Activated CD4-positive, alpha-beta T cell treated with anti-CD3 and anti-CD28 coated beads, Interleukin-2, amount 10 ng/mL, durations not matched to agents 24 days and 14 days (primary cell): ENCODE measurements around the gene ZNF385D. TPM values are rescaled to one million over a fixed set of nuclear protein-coding genes. Genes with fewer than 3 reads are reported as not detected.

Experiments
- DNase-seq: peaks from one replicate; pipeline ENCODE4 v3.0.0; 2022
- H3K27ac Mint-ChIP-seq: one replicate; pipeline ENCODE4 v1.8.0; 2022; ENCODE audit warnings: mild to moderate bottlenecking, mixed read lengths
- H3K27me3 Mint-ChIP-seq: one replicate; pipeline ENCODE4 v1.8.0; 2022; ENCODE audit warnings: mixed read lengths
- H3K36me3 Mint-ChIP-seq: one replicate; pipeline ENCODE4 v1.8.0; 2022; ENCODE audit warnings: low read depth, mild to moderate bottlenecking, mixed read lengths
- H3K4me1 Mint-ChIP-seq: one replicate; pipeline ENCODE4 v1.8.0; 2021; ENCODE audit warnings: mixed read lengths
- H3K4me3 Mint-ChIP-seq: one replicate; pipeline ENCODE4 v1.8.0; 2022; ENCODE audit warnings: mild to moderate bottlenecking, moderate library complexity, mixed read lengths
- H3K9me3 Mint-ChIP-seq: one replicate; pipeline ENCODE4 v1.8.0; 2021; ENCODE audit warnings: mixed read lengths
- intact Hi-C: fragments of 100-400 bp; cut with micrococcal nuclease; formaldehyde crosslinking; loops from one replicate; pipeline ENCODE4 v1.15.1; 2023
- total RNA-seq: library from RNA; stranded (reverse); gene quantifications from 2 replicates; pipeline ENCODE4 v1.2.3, GENCODE V29; 2022

ZNF385D gene
- total RNA-seq, 1 donor from 2014 or later = not detected

DNA sequence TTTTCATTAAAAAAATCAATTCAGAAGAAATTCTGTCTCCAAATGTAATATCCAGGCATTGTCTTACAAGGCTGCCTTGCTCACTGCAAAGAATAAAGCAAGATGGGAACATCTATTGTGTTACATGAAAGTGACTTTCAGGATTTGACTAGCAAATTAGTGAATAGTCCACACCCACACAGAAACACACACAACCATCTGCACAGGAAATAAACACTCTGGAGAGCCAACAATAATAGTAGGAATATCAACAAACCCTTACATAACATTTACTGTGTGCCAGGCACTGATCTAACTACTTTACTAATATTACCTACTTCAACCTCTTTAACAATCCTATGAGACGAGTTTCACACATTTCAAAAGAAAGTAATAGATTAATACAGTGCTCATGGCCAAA is 28.9 kb upstream of the ZNF385D start:
- Mint-ChIP-seq H3K36me3 (no peaks in the 10 kb centered on the region), H3K27ac (no peak overlapping the region), H3K27me3 (no peaks in the 10 kb centered on the region), H3K4me3 (no peak overlapping the region), H3K9me3 (no peaks in the 10 kb centered on the region), H3K4me1 (no peaks in the 10 kb centered on the region)
- intact Hi-C loops = no loop called here
- no peak for DNase-seq

DNA sequence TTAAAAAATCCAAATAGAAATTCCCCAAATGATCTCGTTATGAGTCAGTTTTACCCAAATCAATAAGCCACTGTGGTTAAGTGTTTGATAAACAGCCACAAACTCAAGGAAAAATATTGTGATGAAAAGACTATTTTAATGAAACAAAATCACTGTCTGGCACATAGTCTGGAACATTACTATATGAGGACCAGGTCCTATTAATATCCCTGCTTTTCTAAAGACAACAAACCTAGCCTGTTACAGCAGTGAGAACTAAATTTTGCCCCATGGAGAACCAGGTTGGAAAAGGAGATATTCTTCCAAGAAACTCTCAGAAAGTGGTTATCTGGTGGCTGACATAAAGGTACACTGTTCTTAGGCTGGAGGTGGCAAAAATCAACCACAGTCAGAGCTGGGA is 27.7 kb upstream of the ZNF385D start:
- Mint-ChIP-seq H3K9me3 (no peaks in the 10 kb centered on the region), H3K4me3 (no peak overlapping the region), H3K36me3 (no peaks in the 10 kb centered on the region), H3K27me3 (no peaks in the 10 kb centered on the region), H3K27ac (no peak overlapping the region), H3K4me1 (no peaks in the 10 kb centered on the region)
- intact Hi-C loops = no loop called here
- DNase-seq = no peak

DNA sequence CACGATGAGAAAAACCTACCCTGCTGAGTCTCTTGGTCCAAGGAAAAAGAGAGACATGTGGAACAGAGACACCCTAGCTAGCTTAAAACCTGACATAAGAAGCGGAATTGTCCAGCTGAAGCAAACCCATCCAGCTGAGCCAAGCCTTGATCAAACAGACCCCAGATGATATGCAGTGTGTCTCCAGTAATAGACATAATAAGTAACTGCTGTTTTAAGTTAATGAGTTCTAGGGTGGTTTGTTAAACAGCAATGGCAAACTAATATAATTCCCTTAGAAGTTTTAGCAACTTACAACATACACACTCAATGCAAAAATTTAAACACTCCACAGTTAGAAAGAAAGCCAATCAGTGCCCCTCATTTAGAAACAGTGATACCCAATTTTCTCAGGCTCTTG is 26.8 kb upstream of the ZNF385D start:
- no peak overlapping the region for H3K27ac Mint-ChIP-seq

DNA sequence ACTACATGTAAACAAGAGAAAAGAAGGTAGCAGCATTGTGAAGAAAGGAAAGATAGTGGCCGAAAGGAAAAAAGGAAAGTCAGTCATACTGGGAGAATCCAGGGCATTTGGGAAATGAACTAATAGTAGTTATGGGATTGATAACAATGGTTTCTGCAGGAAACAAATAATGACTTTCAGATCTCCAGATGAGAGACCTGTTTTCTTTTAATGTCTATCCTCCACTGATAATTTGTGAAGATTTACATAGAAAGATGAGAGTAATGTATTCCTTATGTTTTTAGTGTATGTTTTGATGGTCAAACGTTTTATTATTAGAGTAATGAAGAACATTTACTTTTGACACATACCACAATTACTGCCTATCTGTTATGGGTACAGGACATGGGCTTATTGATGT is 15.0 kb upstream of the ZNF385D start:
- H3K27me3 Mint-ChIP-seq = no peaks in the 10 kb centered on the region
- no peaks in the 10 kb centered on the region for H3K36me3 Mint-ChIP-seq
- no peak for DNase-seq
- H3K27ac Mint-ChIP-seq = no peak overlapping the region
- H3K9me3 Mint-ChIP-seq = peaks cover 8% of the 10 kb centered on the region
- H3K4me3 Mint-ChIP-seq = no peak overlapping the region
- H3K4me1 Mint-ChIP-seq = no peaks in the 10 kb centered on the region
- intact Hi-C loops = no loop called here

More for the DNA sequence above, 26.8 kb upstream of the ZNF385D start:
- H3K27me3 Mint-ChIP-seq = no peaks in the 10 kb centered on the region
- DNase-seq = no peak
- no peaks in the 10 kb centered on the region for H3K9me3 Mint-ChIP-seq
- H3K4me3 Mint-ChIP-seq = no peak overlapping the region
- no peaks in the 10 kb centered on the region for H3K36me3 Mint-ChIP-seq
- no peaks in the 10 kb centered on the region for H3K4me1 Mint-ChIP-seq
- intact Hi-C loops = no loop called here

DNA sequence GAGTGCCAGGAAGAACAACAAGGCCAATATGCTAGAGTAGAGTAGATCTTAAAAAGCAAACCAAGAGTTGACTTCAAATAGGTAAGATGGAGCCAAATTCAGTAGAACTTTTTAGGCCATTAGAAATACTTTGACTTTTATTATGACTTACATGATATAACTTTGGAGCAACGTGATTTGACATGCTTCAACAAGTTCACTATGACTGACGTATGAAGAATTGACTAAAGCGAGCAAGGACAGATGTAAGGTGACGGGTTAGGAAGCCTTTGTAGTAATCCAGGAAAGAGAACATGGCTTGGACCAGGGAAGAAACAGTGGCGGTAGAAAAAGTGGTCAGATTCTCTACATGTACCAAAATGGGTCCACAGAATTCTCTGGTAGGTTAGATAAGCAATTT is 4.9 kb upstream of the ZNF385D start:
- H3K4me3 Mint-ChIP-seq = no peak overlapping the region
- H3K36me3 Mint-ChIP-seq = no peaks in the 10 kb centered on the region
- no peaks in the 10 kb centered on the region for H3K4me1 Mint-ChIP-seq
- DNase-seq = no peak
- no peak overlapping the region for H3K27ac Mint-ChIP-seq
- H3K27me3 Mint-ChIP-seq = no peaks in the 10 kb centered on the region
- intact Hi-C loops = no loop called here
- no peaks in the 10 kb centered on the region for H3K9me3 Mint-ChIP-seq

DNA sequence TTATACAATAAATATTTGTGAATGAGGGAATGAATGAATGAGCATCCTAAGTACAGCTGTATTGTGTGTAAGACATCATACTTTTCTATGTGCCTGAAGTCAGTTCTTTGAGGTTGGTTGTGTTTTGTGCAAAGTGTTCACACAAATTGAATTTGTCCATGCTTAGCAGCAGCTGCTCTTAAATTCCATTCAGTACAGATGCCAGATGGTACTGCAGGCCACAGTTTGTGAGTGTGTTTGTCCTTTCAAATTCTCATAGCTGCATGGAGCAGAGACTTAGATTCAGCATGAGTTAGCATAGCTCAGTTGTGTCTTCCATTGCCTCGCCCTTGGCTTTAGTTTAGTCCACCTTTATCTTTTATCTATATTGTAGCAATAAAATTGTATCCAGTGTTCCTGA is 3.8 kb upstream of the ZNF385D start:
- no peak for DNase-seq
- Mint-ChIP-seq H3K27me3 (peaks cover 5% of the 10 kb centered on the region), H3K4me3 (no peak overlapping the region), H3K36me3 (no peaks in the 10 kb centered on the region), H3K27ac (no peak overlapping the region), H3K9me3 (no peaks in the 10 kb centered on the region), H3K4me1 (no peaks in the 10 kb centered on the region)
- intact Hi-C loops = no loop called here

DNA sequence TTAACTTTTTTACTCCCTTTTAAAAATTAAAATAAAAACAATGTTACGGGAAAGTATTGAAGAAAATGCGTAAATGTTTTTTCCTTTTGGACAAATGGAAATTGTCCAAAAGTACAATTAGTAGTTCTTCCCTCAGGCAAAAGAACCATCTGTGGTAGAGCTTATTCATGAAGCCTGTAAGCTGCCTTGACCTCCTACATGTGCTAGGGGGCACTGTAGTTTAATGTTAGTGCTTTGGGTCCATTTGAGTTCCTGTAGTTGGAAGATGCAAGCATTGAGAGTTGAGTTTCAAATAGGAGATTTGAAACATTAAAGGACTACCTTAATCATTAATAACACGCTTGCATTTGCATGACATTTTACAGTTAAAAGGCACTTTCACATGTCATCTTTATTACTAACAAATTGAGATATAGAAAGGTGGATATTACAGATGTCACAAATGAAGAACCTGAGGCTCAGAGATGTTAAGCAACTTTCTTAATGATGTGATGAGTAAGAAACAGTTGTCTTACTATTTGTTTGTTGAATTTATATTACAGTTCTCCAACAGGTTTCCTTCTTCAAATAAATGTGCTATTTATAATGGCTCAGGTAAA is 1.8 kb upstream of the ZNF385D start:
- Mint-ChIP-seq H3K9me3 (no peaks in the 10 kb centered on the region), H3K4me3 (no peak overlapping the region), H3K36me3 (no peaks in the 10 kb centered on the region), H3K27ac (no peak overlapping the region), H3K4me1 (no peaks in the 10 kb centered on the region), H3K27me3 (peaks cover 5% of the 10 kb centered on the region)
- no peak for DNase-seq
- intact Hi-C loops = no loop called here

DNA sequence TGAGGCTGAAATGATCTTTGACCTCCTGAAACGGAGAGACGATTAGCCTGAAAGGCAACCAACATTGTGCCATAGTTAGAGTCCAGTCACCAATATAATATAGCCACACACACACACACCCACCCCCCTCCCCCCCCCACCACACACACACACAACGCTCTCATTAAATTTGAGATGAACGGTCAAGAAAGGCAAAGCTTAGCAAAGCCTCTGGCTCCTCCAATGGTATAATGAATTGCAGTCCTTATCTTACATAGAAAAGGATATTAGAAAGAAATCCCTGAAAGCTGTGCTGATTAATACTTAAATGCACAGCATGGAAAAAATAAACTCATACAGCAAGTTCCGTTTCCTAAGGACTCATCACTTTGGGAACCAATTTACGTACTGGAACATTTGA is 876 bp upstream of the ZNF385D start:
- no peak for DNase-seq
- intact Hi-C loops = no loop called here
- peaks cover 5% of the 10 kb centered on the region for H3K27me3 Mint-ChIP-seq

DNA sequence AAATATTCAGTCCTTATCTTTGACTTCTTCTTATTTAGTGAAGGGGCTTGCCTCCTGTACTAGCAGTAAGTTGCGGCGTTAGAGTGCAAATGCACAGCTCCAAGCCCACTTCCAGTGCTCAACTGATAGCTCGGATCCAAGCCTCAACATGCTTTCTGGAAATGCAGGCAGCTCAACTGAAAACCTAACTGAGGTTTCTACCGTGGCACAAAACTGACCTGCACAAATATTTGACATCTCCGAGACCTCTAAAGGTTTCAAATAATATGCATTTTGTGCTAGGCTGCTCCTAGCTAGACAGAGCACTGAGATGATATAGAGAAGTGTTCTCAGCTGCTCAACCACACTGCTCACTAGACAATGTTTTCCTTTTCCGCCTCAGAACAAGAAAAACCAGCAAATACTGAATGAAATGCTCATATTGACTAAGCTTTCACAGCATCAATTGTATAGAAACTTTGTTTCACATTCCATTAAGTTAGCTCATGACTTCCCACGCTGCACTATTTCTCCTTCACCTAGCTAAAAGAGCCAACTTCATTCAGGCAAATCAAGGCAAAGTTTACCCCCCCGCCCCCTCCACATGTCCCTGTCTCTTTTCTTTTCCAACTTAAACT is 822 bp downstream of the ZNF385D start:
- Mint-ChIP-seq H3K4me3 (no peak overlapping the region), H3K36me3 (no peaks in the 10 kb centered on the region), H3K27ac (no peak overlapping the region), H3K9me3 (no peaks in the 10 kb centered on the region), H3K27me3 (peaks cover 5% of the 10 kb centered on the region), H3K4me1 (no peaks in the 10 kb centered on the region)
- no peak for DNase-seq
- intact Hi-C loops = no loop called here

More for the DNA sequence above, 876 bp upstream of the ZNF385D start:
- no peaks in the 10 kb centered on the region for H3K36me3 Mint-ChIP-seq
- H3K4me1 Mint-ChIP-seq = no peaks in the 10 kb centered on the region
- no peak overlapping the region for H3K4me3 Mint-ChIP-seq
- no peak overlapping the region for H3K27ac Mint-ChIP-seq
- H3K9me3 Mint-ChIP-seq = no peaks in the 10 kb centered on the region

DNA sequence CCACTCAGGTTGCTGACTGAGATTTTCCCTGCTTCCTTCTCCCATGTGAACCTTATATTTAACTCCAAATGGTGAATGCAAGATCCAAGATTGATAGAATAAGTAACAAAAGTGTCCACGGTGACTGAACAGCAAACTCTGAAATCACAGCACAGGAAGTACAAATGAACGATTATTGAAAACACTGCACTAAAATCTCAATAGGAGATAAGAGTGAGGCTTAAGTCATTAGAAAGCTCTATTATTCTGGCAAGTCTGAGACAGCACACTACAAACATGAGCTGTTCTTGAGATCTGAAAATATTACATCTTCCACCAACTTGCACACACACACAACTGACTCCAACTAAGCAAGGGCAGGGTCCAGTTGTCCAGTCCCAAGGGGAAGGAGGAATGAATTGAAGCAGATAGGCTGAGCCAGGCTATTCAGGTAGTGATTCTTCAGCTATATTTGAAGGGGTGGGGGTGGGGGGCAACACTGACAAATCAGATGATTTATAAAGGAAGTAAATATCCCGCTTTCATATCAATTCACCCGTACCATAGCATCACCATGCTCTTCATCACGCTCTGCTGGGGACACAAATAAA is 2.9 kb downstream of the ZNF385D start:
- Mint-ChIP-seq H3K27me3 (peaks cover 5% of the 10 kb centered on the region), H3K4me1 (no peaks in the 10 kb centered on the region), H3K4me3 (no peak overlapping the region), H3K36me3 (no peaks in the 10 kb centered on the region), H3K9me3 (no peaks in the 10 kb centered on the region), H3K27ac (no peak overlapping the region)
- intact Hi-C loops = no loop called here
- no peak for DNase-seq

DNA sequence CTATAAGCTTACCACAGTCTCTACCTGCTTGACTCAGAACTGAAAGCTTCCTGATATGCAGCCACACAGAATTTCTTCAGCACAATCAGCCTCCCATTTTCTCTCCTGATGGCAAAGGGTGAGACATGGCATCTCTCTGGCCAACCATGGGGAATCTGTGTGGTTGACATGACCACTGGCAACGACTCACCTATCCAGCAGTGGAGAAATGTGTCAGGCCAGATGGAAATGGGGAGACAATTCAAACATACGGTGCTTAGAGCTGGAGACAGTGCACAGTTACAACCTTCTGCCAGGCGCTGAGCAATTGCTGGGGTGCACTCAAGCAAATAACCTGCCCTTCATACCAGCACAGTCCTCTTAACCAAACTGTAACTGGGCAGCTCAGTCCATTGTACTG is 3.6 kb downstream of the ZNF385D start:
- no peaks in the 10 kb centered on the region for H3K36me3 Mint-ChIP-seq
- H3K4me1 Mint-ChIP-seq = no peaks in the 10 kb centered on the region

DNA sequence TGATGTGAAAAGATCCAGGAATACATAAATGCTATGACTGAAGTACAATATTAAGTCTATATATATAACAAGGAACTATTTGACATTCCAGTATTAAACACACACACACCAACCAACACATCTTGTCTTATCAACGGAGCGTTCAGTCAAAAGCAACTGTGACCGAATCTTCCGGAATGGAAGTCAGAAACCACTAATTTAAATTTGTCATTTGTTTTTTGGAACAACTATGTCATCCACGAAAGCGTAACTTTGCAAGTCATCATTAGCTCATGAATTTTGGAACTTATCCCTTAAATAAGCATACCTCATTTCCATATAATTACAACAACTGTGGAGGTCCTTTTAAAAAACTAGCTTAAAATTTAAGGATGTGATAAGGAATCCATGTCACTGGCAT is 5.0 kb downstream of the ZNF385D start:
- Mint-ChIP-seq H3K4me1 (no peaks in the 10 kb centered on the region), H3K27me3 (peaks cover 5% of the 10 kb centered on the region), H3K27ac (no peak overlapping the region), H3K9me3 (peaks cover 4% of the 10 kb centered on the region), H3K4me3 (no peak overlapping the region), H3K36me3 (no peaks in the 10 kb centered on the region)
- no peak for DNase-seq
- intact Hi-C loops = no loop called here

More for the DNA sequence above, 3.6 kb downstream of the ZNF385D start:
- DNase-seq = no peak
- peaks cover 5% of the 10 kb centered on the region for H3K27me3 Mint-ChIP-seq
- no peaks in the 10 kb centered on the region for H3K9me3 Mint-ChIP-seq
- no peak overlapping the region for H3K27ac Mint-ChIP-seq
- intact Hi-C loops = no loop called here
- no peak overlapping the region for H3K4me3 Mint-ChIP-seq

DNA sequence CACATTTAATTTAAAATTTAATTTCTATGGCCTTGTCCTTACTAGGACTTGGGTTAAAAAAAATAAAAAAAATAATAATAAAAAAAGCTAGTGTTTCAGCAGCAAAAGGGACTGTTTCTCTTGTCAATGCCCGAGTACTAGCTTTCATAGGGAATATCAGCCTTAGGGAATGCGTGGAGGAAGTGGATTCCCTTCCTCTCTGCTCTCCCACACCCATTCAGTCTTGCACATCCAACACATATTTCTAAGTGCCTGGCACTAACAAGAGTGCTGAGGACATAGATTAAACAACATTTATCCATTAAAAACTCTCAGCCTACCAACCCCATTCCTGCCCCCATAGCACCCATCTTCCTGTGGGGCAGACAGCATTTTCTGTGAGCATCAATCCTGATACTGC is 6.2 kb downstream of the ZNF385D start:
- peaks cover 4% of the 10 kb centered on the region for H3K9me3 Mint-ChIP-seq
- H3K27me3 Mint-ChIP-seq = no peaks in the 10 kb centered on the region
- intact Hi-C loops = no loop called here
- H3K36me3 Mint-ChIP-seq = no peaks in the 10 kb centered on the region
- H3K4me3 Mint-ChIP-seq = no peak overlapping the region
- DNase-seq = no peak
- H3K4me1 Mint-ChIP-seq = no peaks in the 10 kb centered on the region
- H3K27ac Mint-ChIP-seq = no peak overlapping the region

DNA sequence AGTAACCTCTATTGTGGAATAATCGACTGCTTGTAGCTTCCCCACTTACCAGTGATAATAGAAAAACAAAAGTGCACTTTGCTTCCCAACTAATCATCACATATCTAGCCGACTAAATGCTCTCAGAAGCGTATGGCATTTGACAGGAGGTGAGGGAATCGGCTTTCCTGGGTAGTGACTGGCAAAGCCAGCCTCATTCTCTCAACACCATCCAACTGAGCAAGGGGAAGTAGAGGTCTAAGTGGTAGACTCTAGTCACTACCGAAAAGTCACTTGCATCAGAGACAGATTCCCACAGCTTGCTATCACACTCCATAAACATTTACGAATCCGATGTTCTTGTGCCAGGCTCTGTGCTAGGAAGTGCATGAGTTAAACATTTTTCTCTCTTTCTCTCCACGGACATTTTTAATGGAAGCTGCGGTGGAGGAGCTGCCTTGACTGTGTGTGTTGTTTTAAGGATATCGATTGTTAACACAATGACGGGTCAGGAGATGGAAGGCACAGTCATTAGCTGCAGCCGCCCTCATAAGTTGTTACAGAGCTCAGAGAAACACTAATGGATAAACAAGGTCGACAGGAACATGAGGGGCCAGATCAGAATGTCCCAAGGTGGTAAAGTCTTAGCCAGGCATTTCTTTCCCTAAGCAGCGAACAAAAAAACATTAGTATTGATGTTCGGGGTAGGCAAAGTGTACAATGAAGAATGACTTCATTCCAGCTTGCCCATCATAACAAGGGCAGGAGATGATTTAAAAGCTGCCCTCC is 11.9 kb downstream of the ZNF385D start:
- Mint-ChIP-seq H3K4me3 (no peak overlapping the region), H3K9me3 (peaks cover 10% of the 10 kb centered on the region), H3K27me3 (no peaks in the 10 kb centered on the region), H3K4me1 (no peaks in the 10 kb centered on the region), H3K36me3 (no peaks in the 10 kb centered on the region), H3K27ac (no peak overlapping the region)
- intact Hi-C loops = no loop called here
- no peak for DNase-seq
